Tibial artery (tissue), 4 donors: ENCODE results near the gene PLOD3.

Source experiments
- DNase-seq, 2 donors: peaks; one replicate each; pipeline ENCODE4 v3.0.0-alpha.2; 2019
- H3K27ac ChIP-seq, 2 donors: fragments of 200-600 bp; sonication (generic) in 1 of 2; 1 replicate in 1 of 2; 2 replicates in 1 of 2; pipeline ENCODE4 v1.5.1; 2018 to 2019; ENCODE audit warnings: mild to moderate bottlenecking in 1 of 2
- H3K27me3 ChIP-seq, 2 donors: fragments of 200-600 bp; sonication (generic) in 1 of 2; one replicate each; pipeline versions ENCODE4 v1.5.1 to v1.6.0; 2016 to 2019
- H3K36me3 ChIP-seq, 3 donors: fragments of 200-600 bp; sonication (generic) in 2 of 3; one replicate each; pipeline ENCODE4 v1.5.1; 2016 to 2019; ENCODE audit warnings: mild to moderate bottlenecking in 2 of 3
- H3K4me1 ChIP-seq, 4 donors: fragments of 200-600 bp; sonication (generic) in 2 of 4; 1 replicate in 3 of 4; 2 replicates in 1 of 4; pipeline ENCODE4 v1.5.1; 2016 to 2019
- H3K4me3 ChIP-seq, 2 donors: fragments of 200-600 bp; sonication (generic) in 1 of 2; 1 replicate in 1 of 2; 2 replicates in 1 of 2; pipeline ENCODE4 v1.5.1; 2018 to 2019; ENCODE audit warnings: mild to moderate bottlenecking in 2 of 2
- H3K9me3 ChIP-seq, 3 donors: fragments of 200-600 bp; sonication (generic) in 1 of 3; one replicate each; pipeline ENCODE4 v1.5.1; 2016 to 2019
- intact Hi-C: fragments of 100-400 bp; cut with DNase I; formaldehyde crosslinking; loops from one replicate; pipeline ENCODE4 v1.15.0; 2023; ENCODE audit warnings: low total_unique reads
- TF ChIP-seq, protein P1 (sequence below), 2 experiments: fragments of 200-600 bp in 1 of 2; fragments of 450-650 bp in 1 of 2; IDR thresholded peaks; one replicate each; pipeline ENCODE4 v1.5.1; 2017 to 2019; ENCODE audit warnings: antibody characterized with exemption in 2 of 2, mild to moderate bottlenecking in 1 of 2, moderate library complexity in 1 of 2

PLOD3 gene

DNA sequence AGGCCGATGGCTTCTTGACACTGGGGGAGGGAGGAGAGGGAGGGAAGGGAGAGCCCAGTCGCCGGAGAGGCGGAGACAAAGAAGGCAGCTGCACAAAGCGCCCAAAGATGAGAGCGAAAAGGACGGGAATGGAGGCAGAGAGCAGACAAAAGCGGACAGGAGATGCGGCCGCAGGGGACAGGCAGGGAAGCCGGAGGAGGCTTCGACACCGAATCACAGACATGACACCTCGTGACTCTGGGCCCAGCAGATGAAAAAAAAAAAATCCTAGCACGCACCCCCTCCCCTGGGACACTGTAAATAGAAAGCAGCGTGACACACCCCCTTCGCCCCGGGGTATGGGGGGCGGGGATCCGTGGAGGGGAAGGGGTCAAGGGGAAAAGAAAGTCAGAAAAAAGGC lies 38.3 kb downstream of the PLOD3 start:
- Histone ChIP-seq H3K27ac (no peak overlapping the region), H3K9me3 (no peaks in the 10 kb centered on the region), H3K4me3 (no peak overlapping the region), H3K27me3 (peaks cover 0 to 97% of the 10 kb centered on the region in 2 donors), H3K4me1 (peaks cover 0 to 22% (median 17%) of the 10 kb centered on the region in 4 donors), H3K36me3 (no peaks in the 10 kb centered on the region)
- intact Hi-C loops = no loop called here
- DNase-seq = no peak
- TF ChIP-seq, protein P1, sequence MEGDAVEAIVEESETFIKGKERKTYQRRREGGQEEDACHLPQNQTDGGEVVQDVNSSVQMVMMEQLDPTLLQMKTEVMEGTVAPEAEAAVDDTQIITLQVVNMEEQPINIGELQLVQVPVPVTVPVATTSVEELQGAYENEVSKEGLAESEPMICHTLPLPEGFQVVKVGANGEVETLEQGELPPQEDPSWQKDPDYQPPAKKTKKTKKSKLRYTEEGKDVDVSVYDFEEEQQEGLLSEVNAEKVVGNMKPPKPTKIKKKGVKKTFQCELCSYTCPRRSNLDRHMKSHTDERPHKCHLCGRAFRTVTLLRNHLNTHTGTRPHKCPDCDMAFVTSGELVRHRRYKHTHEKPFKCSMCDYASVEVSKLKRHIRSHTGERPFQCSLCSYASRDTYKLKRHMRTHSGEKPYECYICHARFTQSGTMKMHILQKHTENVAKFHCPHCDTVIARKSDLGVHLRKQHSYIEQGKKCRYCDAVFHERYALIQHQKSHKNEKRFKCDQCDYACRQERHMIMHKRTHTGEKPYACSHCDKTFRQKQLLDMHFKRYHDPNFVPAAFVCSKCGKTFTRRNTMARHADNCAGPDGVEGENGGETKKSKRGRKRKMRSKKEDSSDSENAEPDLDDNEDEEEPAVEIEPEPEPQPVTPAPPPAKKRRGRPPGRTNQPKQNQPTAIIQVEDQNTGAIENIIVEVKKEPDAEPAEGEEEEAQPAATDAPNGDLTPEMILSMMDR (IDR thresholded peaks at IDR 0.05) = no peak

DNA sequence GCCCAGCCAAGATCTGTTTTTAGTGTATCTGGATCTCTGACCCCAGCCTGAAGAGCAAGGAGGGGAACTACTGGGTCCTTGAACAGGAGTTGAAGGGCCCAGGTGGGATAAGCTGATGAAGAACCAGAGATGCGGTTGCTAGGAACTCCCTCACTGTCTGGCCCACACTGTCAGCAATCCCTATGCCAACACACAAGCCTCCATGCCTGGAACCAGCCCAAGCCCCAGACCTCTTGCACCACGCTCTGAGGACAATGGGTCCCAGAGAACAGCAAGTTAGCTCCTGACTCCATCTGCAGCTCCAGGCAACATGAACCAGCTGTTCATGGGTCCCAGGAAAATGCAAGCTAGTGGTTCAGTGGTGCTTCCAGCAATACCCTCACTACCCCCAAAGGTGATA lies 39.7 kb downstream of the PLOD3 start:
- intact Hi-C loops = no loop called here
- no peak overlapping the region for H3K4me3 ChIP-seq
- TF ChIP-seq, protein P1 (IDR thresholded peaks at IDR 0.05) = no peak
- peaks cover 7 to 97% of the 10 kb centered on the region in 2 donors for H3K27me3 ChIP-seq
- H3K4me1 ChIP-seq = peaks cover 4 to 37% (median 29%) of the 10 kb centered on the region in 4 donors
- H3K36me3 ChIP-seq = no peaks in the 10 kb centered on the region
- no peak overlapping the region for H3K27ac ChIP-seq
- DNase-seq = no peak
- no peaks in the 10 kb centered on the region for H3K9me3 ChIP-seq

DNA sequence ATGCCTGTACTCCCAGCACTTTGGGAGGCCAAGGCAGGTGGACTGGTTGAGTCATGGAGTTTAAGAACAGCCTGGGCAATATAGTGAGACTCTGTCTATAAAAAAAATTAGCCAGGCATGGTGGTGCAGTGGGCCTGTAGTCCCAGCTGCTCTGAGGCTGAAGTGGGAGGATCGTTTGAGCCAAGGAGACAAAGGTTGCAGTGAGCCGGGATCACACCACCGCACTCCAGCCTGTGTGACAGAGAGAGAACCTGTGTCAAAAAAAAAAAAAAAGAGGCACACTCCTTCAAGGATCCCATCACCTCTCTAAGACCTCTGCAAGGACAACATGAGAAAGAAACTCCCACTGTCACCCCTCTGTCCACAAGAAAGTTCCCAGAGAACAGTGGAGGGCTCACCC lies 41.7 kb downstream of the PLOD3 start:
- Histone ChIP-seq H3K9me3 (no peaks in the 10 kb centered on the region), H3K4me1 (peaks cover 4 to 51% (median 41%) of the 10 kb centered on the region in 4 donors), H3K27me3 (peaks cover 11 to 97% of the 10 kb centered on the region in 2 donors), H3K4me3 (no peak overlapping the region), H3K27ac (no peak overlapping the region), H3K36me3 (no peaks in the 10 kb centered on the region)
- TF ChIP-seq, protein P1 (IDR thresholded peaks at IDR 0.05) = no peak
- intact Hi-C loops = no loop called here
- no peak for DNase-seq

DNA sequence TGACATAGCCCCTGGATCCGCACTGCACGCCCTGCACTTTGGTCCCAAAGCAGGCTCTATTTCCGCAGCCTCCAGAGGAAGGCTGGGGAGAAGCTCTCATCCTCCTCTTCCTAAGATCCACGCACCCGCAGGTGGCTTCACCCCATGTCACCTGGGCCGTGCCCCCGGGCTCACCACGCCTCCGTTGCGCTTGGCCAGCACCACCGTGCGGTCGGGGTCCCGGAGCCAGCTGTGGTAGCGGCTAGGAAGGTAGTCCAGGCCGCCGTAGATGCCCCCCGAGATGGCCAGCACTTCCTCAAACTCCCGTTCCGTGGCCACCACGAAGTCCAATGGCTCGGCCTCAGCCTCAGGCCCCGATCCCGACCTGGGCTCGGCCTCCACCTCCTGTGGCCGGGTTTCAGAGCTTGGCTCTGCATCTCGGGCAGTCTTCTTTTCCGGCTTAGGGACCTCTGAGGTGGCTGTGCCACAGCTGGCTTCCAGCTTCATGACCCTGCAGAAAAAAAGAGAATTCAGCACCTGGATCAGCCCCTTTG lies 43.0 kb downstream of the PLOD3 start:
- TF ChIP-seq, protein P1 (IDR thresholded peaks at IDR 0.05) = no peak
- H3K9me3 ChIP-seq = no peaks in the 10 kb centered on the region
- DNase-seq = no peak
- peaks cover 11 to 97% of the 10 kb centered on the region in 2 donors for H3K27me3 ChIP-seq
- no peaks in the 10 kb centered on the region for H3K36me3 ChIP-seq
- intact Hi-C loops = no loop called here
- H3K4me1 ChIP-seq = peaks cover 4 to 52% (median 38%) of the 10 kb centered on the region in 4 donors
- H3K27ac ChIP-seq = no peak overlapping the region
- no peak overlapping the region for H3K4me3 ChIP-seq

DNA sequence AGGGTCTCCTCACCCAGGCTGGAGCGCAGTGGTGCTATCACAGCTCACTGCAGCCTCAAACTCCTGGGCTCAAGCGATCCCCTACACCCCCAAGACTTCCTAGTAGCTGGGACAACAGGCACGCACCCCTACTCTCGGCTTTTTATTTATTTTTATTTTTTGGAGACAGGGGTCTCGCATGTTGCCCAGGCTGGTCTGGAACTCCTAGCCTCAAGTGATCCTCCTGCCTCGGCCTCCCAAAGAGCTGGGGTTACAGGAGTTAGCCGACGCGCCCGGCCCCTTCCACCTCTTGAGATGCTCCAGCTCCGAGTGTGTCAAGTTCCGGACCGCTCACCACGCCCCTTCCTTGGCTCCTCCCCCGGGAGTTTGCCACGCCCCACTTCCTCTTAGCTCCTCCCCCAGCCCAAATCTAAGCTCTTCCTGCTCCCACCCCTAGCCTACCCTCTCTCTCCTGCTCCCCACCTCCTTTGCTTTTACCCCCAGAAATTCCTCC lies 43.6 kb downstream of the PLOD3 start:
- H3K27ac ChIP-seq = no peak overlapping the region
- DNase-seq = no peak
- peaks cover 4 to 46% (median 33%) of the 10 kb centered on the region in 4 donors for H3K4me1 ChIP-seq
- H3K9me3 ChIP-seq = no peaks in the 10 kb centered on the region
- H3K36me3 ChIP-seq = no peaks in the 10 kb centered on the region
- intact Hi-C loops = no loop called here
- H3K4me3 ChIP-seq = peak overlapping the region in 1 of 2 donors; percentile 29
- H3K27me3 ChIP-seq = peaks cover 11 to 97% of the 10 kb centered on the region in 2 donors
- TF ChIP-seq, protein P1 (IDR thresholded peaks at IDR 0.05) = no peak
